NCI-H2029 treated with DMSO at 0.1 percent for 48 hours (cell line): ENCODE measurements around the gene AQP3.
"Not testable (repeated sequence)": the region's sequence is repeated elsewhere in the genome, so short reads cannot be mapped to it uniquely, and the experiment has no call there.

ENCODE experiments used
- DNase-seq: peaks from one replicate; lab custom pipeline; 2025; lab: John Stamatoyannopoulos, UW

The AQP3 gene

DNA sequence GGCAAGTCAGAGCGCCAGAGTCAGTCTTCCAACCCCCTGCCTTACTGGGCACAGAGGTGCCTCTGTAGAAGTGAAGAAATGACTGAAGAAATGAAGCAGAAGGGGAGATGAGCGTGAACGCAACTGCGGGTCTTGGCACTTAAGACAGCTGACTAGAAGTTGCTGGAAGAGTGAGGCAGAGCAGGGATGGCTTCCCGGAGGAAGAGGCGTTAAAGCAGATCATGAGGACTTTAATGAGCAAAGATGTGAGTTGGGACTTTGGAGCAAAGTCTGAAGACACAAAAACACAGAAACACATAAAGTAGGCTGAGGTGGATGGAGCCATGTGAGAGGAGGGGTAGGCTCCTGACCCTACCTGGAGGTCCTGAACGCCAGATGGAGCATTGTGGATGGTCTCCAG is 7.2 kb downstream of the AQP3 start:
- no peak for DNase-seq

DNA sequence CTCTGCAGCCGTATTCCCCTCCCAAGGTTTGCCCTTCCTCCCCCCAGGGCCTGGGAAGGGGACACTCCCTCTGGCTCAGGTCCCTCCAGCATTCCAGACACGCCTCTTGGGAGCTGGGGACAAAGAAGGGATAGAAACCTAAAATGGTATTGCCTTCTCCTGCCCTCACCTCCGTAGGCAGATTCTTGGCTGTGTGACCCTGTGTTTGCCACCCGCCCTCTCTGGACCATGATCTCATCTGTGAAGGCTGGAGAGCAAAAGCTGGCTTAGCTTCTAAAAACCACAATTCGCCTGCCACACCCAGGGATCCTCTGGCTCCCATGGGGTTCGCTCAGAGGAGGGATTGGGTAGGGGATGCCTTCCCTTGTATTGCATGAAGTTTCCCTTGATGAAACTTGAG is 7.7 kb downstream of the AQP3 start:
- no peak for DNase-seq

DNA sequence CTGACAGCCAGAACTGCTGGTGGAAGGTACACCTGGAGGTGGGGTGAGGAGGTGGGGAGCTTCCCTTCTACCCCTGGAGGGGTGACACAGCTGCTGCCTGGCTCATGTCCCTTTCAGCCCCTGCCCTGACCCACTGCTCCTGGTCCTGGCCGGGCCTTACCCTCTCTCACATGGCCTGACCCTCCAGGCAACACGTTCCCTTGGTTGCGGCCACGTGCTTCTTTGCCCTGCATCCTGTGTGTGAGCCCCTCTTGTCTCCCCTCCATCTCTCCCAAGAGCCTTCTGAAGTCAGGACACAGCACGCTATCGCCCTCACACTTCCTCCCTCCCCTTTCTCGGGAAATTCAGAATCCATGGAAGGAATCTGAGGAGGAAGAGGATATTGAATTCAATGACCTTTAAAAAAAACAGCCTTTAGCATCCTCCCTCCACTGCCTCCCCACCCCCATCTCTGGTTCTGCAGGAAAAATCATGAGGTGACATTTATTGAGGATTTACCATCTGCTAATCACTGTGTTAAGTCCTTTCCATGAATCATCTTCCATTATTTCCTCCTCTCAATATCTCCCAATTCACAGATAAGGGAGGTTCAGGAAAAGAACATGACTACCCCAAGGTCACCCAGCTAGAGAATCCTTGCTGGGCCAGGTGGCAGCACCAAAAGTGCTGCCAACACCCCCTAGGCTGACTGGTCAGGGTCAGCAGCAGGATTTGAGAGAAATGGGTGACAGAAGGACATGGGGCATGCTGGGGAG is 8.3 kb downstream of the AQP3 start:
- no peak for DNase-seq

DNA sequence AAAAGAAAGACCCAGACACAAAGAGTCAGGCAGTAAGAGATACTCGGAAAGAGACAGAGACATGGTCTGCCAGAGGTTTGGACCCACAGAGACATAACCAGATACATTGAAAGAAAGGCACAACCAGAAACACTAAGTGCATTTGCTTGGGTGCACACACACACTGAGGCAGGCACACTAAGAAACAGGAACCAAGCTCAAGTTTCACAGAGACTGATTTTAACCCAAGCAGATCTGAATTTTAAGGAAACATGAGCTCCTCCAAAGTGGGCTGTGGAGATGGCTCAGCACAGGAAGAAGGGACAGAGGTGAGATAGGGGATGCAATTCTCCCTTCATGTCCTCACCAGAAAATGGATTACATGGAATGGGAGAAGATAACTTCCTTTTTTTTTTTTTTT is 9.5 kb downstream of the AQP3 start:
- no peak for DNase-seq

DNA sequence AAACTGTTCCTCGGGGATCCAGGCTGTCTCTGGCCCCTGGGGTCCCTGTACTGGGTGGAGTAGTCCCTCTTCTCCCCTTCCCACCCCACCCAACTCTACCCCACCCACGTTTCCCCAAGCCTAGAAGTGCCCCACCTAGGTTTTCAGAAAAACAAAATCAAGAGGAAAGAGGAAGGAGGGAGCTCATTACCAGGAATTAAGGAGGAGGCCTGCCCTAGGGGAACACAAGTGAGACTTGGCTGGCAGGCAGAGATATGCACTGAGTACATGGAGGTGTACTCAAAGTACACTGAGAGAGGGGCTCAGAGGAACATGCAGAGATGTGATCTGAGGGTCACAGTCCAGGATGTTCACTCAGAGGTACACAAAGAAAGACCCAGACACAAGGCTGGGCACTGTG is 10.2 kb downstream of the AQP3 start:
- DNase-seq, result no peak

DNA sequence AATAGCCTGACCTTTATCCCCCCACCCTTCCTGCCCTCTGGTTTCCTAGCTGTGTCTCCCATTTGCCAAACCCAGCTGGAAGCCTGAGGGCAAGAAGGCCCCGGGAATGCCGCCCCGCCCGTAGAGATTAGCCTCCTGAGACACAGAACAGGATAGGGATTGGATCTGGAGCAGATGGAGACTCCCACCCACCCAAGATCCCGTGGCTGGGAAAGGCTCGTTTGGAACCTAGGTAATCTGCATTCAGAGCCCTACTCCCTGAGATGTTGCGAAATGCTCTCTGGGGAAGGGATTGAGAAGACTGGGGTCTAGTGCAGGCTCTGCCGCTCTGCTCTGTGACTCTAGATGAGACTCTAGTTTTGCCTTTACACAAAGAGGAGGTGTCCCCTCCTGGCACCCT is 10.9 kb downstream of the AQP3 start:
- no peak for DNase-seq

DNA sequence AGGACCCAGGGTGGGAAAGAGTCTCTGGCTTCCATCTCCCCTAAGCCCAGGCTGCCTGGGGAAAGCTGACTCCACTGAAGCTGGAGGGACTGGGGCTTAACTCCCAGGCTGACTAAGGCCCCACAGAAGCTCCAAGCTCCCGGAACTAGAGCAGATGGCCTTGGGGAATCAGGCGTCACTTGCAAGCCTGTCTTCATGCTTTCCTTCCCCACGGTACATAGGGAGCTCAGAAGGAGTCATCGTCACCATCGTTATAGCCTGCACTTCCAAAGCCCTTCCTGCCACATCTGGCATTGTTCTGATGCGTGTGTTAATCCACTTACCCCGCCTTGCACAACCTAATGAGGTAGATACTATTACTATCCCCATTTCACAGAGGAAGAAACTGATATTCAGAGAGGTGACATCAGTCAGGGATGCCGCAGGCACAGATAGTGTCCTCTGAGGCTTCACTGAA is 11.5 kb downstream of the AQP3 start:
- no peak for DNase-seq

DNA sequence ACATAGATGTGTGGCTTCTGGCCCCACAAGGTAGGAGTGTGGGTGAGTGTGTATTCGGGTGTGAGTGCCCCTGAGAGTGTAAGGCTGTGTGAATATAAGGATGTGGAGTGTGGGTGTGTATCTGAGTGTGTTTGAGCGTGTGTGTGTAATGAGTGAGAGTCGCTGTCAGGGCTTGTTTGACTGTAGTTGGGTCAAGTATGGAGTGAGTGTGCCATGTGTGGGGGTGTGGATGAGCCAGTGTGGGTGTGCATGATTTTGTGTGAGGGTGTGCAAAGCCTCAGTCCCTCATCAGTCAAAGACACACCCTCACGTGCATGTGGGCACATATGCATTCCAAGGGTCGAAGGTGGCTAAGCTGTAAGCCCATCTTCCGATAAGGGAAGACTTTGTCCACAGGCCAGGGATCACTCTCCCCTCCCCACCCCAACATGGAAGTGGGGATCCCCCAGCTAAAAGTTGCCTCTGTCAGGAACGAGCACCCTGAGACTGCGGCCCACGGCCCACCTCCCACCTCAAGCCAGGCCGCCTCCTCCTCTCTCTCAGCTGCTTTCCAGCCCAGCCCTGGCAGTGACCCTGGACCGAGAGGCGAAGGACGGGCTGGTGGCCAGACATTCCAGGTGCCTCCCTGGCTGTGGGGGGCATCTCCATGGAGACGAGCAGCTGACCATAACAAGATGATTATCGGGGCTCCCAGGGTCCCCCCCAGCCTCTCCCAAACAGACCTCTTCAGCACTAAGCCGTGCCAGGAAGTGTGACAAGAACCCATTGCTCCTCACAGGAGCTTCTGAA is 12.9 kb downstream of the AQP3 start:
- DNase-seq, result no peak

DNA sequence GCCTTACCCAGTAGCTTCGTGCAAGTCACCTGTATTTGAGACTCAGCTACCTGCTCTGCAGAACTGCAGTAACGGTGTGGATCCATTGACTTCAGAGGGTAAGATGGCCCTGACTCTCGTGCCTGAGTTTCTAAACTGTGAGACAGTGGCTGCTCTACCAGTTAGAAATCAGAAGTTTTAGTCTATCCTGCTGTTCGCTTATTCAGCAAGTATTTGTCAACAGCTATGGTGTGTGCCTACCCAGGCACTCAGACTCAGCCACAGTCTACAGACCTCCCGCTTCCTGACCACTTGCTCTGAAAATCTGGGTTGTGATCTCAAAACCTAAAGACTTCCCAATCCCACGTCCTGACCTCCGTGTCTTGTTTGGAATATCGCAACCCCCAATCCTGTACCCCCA is 13.5 kb downstream of the AQP3 start:
- no peak for DNase-seq

DNA sequence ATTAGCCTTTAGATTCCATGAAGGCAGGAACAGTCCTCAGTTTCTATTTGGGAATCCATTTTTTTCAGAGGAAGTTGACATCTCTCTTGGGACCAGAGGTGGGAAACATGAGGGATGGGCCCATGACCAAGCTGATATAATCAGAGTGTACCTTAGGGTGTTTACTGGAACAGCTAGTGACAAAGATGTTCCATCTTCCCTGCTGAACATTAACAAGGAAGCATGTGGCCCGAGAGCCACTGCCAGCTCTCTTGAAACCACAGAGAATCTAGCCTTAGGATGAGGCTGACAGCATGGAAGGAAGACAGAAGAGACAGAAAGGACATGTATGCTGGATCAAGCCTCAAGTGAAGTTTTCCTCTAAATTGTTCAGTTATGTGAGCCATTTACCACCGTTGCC is 16.0 kb downstream of the AQP3 start:
- no peak for DNase-seq

DNA sequence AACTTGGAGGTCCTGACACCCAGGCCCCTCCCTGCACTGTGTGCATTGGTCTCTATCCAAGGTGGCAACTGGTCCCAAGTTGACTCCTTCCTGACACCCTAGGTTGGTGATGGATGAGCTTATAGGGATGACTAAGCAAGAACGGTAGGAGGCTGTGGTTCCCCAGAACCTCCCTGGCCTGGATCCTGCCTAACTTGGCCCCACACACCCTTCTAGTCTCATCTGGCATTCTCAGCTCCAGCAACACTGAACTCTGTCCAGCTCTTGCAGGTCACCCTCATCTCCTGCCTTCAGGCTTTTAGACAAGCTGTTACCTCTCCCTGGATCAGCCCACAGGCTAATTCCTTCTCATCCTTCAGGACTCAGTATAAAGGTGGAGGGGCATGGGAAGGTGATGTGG is 16.5 kb downstream of the AQP3 start:
- DNase-seq, result no peak

DNA sequence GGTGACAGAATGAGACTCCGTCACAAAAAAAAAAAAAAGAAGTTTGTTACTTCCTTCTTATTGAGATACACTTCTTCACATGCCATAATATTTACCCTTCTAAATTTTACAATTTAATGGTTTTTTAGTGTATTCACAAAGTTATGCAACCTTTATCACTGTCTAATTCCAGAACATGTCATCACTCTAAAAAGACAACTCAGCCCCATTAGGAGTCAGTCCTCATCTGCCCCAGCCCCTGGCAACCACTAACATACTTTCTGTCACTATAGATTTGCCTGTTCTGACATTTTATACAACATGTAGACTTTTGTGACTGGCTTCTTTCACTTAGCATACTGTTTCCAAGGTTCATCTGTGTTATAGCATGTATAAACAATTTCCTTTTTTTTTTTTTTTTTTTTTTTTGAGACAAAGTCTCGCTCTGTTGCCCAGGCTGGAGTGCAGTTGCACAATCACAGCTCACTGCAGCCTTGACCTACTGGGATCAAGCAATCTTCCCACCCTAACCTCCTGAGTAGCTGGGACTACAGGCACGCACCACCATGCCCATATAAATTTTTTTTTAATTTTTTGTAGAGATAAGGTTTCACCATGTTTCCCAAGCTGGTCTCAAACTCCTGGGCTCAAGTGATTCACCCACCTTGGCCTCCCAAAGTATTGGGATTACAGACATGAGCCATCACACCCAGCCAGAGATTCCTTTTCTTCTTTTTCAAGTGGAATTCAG is 18.0 kb downstream of the AQP3 start:
- DNase-seq, result no peak

DNA sequence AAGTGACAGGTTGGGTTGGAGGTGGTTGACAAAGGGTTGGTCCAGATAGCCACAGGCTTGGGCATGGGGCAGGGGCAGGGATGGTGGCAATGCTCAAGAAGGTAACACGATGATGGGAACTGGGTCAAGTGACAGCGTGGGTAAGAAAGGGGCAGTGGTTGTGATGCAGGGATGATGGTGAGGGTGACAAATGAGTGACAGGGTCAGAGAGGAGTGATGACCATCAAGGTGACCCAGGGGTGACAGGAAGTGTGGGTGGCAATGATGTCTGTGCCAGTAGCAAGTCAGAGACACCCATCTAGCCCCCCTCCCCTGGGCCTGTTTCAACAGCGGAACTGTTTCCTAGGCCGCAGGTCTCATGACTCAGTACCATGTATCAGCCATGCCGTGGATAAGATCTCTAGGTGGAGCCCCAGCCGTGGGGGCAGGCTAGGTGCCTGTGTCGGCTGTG is 20.5 kb downstream of the AQP3 start:
- DNase-seq, result no peak

DNA sequence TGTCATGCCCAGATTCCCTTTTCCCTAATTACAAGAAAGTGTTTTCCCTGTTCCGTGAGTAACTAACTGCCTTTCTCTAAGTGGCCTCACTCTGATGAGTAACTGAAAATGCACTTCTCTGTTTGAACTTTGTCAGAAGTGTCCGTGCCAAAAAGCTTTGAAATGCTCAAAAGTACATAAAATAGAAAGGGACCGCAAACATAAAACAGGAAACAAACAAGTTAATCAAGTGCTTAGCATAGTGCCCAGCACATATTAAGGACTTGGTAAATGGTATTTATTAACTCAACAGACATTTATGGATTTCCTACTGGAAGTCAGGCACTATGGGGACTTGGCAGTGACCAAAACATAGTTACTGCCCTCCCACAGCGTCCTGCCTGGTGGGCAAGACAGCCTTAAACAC is 22.3 kb downstream of the AQP3 start:
- DNase-seq, result no peak

DNA sequence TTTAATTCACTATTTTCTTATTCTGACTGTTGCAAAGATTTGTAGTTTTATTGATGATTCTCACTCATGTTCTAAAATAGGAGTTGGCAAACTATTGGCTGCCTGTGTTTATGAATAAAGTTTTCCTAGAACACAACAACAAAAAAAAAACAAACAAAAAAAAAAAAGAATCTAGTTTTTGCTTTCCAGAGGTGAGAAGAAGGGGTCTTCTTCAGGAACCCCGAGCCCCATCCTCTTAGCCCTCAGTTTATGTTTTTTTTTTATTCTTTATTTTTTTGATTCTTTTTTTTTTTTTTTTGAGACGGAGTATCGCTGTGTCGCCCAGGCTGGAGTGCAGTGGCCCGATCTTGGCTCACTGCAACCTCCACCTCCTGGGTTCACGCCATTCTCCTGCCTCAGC is 22.9 kb downstream of the AQP3 start:
- not testable (repeated sequence) for DNase-seq

DNA sequence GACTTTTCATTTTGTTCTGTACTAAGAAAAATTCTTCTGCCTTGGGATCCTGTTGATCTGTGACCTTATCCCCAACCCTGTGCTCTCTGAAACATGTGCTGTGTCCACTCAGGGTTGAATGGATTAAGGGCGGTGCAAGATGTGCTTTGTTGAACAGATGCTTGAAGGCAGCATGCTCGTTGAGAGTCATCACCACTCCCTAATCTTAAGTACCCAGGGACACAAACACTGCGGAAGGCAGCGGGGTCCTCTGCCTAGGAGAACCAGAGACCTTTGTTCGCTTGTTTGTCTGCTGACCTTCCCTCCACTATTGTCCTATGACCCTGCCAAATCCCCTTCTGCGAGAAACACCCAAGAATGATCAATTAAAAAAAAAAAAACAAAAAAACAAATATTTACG is 23.4 kb downstream of the AQP3 start:
- not testable (repeated sequence) for DNase-seq

DNA sequence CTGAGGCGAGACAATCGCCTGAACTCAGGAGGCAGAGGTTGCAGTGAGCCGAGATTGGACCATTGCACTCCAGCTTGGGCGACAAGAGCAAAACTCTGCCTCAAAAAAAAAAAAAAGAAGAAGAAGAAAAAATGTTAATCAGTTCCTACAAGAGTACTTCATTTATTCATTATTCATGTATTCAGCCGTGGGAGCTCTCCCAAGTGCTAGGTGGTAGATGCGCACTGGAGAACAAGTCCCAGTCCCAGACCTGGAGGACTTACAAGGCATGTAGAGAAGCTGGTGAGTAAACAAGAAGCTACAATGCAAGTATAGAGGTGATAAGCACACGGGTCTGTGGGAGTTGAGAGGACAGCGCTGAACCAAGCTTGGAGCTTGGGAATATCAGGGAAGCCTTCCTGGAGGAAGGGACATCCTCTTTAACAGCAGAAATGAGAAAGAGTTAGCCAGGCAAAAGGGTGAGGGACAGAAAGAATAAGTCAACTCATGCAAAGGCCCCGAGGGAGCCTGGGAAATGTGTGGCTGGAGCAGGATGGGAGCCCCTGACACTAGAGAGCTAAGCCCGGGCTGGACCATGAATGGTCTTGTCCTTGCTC is 27.6 kb downstream of the AQP3 start:
- DNase-seq, result no peak

DNA sequence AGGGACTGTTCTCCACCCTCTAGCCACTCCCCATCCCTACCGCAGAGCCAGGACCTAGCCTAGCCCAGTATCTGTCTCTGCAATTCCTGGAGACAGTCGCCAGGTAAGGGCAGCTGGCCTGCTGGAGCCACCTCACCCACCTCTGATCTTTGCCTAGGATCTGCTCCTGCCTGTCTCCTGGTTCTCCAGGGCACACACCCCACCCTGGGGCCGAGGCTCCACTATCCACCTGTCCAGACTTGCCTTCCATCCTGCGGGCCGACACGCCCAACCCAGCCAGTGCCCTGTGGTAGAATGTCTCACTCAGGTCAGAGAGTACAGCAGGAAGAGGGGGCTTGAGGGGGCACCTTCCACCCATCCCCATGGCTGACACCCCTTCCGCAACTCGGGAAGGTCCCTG is 29.3 kb downstream of the AQP3 start:
- DNase-seq, result no peak

DNA sequence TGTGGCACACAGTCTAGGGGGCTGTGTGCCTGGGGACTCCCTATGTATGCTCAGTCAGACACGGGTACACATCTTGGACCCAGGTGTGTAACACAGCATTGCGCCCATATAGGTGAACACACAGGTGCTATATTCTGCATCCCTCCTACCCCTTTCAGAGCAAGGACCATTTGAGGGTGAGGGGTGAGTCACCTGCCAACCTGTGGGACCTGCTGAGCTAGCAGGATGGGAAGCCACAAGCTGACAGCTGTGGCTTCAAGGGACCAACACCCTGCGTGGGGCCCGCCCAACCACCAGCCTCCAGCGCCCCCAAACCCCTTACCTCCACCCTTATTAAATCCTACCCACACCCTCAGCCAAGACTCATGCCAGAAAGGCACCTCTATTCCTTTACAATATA is 30.4 kb downstream of the AQP3 start:
- DNase-seq, result no peak

DNA sequence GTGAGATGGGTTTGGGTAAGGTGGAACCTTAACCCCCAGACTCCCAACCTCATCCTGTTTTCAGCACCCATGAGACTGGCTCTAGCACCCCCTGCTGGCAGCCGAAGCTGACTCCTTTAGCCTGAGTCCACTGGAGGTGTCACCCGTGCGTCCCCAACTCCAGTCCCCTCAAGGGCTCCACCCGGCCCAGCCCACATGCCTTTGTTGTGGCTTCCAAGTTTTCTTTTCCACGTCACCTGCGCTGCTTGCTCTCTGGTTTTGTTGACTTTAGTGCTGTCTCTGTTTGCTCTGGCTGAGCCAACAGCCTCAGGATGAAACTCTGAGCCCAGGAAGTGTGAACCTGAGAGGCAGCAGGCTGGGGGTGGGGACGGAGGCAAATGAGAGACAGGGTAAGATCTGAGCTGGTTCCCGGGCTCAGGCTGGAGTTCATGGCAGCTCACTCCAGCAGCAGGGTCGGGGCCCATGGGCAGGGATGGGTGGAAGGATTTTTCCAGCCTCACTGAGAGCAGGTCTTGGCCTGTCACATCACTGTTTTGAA is 31.8 kb downstream of the AQP3 start:
- DNase-seq, result peak; percentile 93

DNA sequence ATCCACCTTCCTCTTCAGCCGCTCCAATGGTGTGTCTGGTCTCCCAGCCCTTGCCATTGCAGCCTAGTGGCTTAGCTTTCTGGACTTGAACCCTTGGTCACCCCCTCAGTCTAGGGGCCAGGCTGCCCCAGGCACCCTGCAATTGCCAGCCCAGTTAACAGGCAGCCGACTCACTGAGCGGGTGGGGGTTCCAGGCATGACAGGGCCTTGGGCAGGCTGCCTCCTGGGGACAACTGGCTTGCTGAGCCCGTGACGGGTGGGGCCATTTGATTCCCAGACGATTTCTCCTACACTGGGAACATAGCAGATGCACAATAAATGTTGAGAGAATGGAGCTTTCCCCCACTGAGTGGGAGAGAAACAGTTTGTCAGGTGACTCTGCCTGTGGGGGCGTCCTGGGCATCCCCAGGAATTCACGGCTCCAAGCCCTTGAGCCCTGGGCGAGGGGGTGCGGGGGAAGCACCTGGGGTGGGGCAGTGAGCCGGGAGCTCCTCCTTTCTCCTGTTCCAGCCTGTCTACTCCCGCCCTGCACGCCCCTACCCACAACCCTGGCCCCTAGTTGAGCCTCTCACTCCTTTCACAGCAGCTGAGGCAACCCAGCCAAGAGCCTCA is 32.4 kb downstream of the AQP3 start:
- no peak for DNase-seq

DNA sequence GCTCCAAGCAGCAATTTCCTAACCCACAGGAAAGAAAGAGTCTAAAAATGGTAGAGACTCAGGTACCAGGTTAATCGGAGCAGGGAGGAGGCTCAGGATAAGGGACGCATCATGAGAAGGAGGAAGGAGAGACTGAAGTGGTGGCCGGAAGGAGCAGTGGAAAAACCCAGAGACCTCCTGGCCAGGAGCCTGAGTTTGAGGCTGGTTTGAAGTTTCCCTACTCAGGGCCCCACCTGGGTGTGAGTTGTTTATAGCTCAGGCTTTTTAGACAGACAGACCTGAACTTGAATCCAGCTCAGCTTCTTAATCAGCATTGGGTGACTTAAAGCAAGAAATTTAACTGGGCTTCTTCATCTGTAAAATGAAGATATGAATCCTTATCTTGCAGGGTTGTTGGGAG is 33.1 kb downstream of the AQP3 start:
- DNase-seq, result no peak
